22Rv1 (cell line): ENCODE data around the gene DENND2A.
A peak's percentile ranks its signal among the peaks of the same experiment; 100 is the strongest.
"Not testable (repeated sequence)": the region's sequence is repeated elsewhere in the genome, so short reads cannot be mapped to it uniquely, and the experiment has no call there.

Experiments
- H3K27ac ChIP-seq: fragments of 450-650 bp; 2 replicates; pipeline ENCODE4 v1.5.1; 2017
- CTCF ChIP-seq: fragments of 450-650 bp; IDR thresholded peaks from 2 replicates; pipeline ENCODE4 v1.5.1; 2017; ENCODE audit warnings: mild to moderate bottlenecking
- ZFX ChIP-seq: fragments of 450-650 bp; IDR thresholded peaks from 2 replicates; pipeline ENCODE4 v1.6.1; 2017; ENCODE audit warnings: antibody characterized with exemption, borderline replicate concordance

Gene DENND2A

GRCh38 chr7:140667476-140667875, 26.9 kb upstream of the DENND2A start:
- no peak overlapping the region for H3K27ac ChIP-seq
- TF ChIP-seq ZFX (no peak), CTCF (no peak)

- H3K27ac ChIP-seq, result not testable (repeated sequence)
These were observed 22.3 kb upstream of the DENND2A start for GRCh38 chr7:140662938-140663337.

GRCh38 chr7:140661124-140661523, 20.5 kb upstream of the DENND2A start:
- no peak overlapping the region for H3K27ac ChIP-seq
- TF ChIP-seq ZFX (no peak), CTCF (peak; percentile 43)

- no peak overlapping the region for H3K27ac ChIP-seq
- no peak for TF ChIP-seq CTCF
- TF ChIP-seq ZFX, result no peak
These were observed 19.2 kb upstream of the DENND2A start for GRCh38 chr7:140659856-140660255.

- H3K27ac ChIP-seq, result no peak overlapping the region
- TF ChIP-seq ZFX (no peak), CTCF (no peak)
These were observed 17.3 kb upstream of the DENND2A start for GRCh38 chr7:140657891-140658290.

GRCh38 chr7:140656548-140657515, 16.2 kb upstream of the DENND2A start:
- no peak overlapping the region for H3K27ac ChIP-seq
- TF ChIP-seq ZFX (no peak), CTCF (no peak)

- no peak overlapping the region for H3K27ac ChIP-seq
- TF ChIP-seq ZFX (no peak), CTCF (no peak)
These were observed 15.1 kb upstream of the DENND2A start for GRCh38 chr7:140655511-140656408.
